HEK293 (cell line): ENCODE results near the gene LOXL4.
A peak's percentile ranks its signal among the peaks of the same experiment; 100 is the strongest.

Source experiments
- CTCF ChIA-PET: fragments of 350-600 bp; formaldehyde crosslinking; extraction: SDS; loops from one replicate; lab custom pipeline; 2021; ENCODE audit warnings: antibody characterized with exemption; lab: Yijun Ruan, JAX
- POLR2A ChIA-PET: fragments of 300-600 bp; formaldehyde crosslinking; extraction: SDS; loops from one replicate; lab custom pipeline; 2020; ENCODE audit warnings: antibody characterized with exemption, inconsistent platforms; lab: Yijun Ruan, JAX
- H3K27ac ChIP-seq: fragments of 200-500 bp; sonication (Bioruptor generic); 2 replicates; pipeline ENCODE4 v1.5.1; 2014; ENCODE audit warnings: low read depth, low read length, control low read depth, inconsistent platforms; ENCODE audit errors: extremely low read depth
- H3K36me3 ChIP-seq, 2 experiments: fragments of 200-500 bp in 1 of 2; sonication (Bioruptor generic) in 1 of 2; 1 replicate in 1 of 2; 2 replicates in 1 of 2; pipeline ENCODE4 v1.5.1; 2014 to 2017; ENCODE audit warnings: inconsistent platforms in 2 of 2, low read length in 2 of 2; ENCODE audit not compliant: control insufficient read depth in 2 of 2, insufficient read depth in 1 of 2
- H3K4me1 ChIP-seq: fragments of 200-500 bp; sonication (Bioruptor generic); 2 replicates; pipeline ENCODE4 v1.5.1; 2014; ENCODE audit warnings: mild to moderate bottlenecking, low read length, inconsistent platforms; ENCODE audit not compliant: control insufficient read depth, insufficient read depth
- H3K4me3 ChIP-seq: 2 replicates; pipeline ENCODE4 v1.5.1; 2011; ENCODE audit warnings: low read depth, mild to moderate bottlenecking, control low read depth, low read length, moderate library complexity
- H3K9me3 ChIP-seq: fragments of 200-500 bp; sonication (Bioruptor generic); 2 replicates; pipeline ENCODE4 v1.5.1; 2014; ENCODE audit warnings: low read depth, low read length, inconsistent platforms; ENCODE audit not compliant: control insufficient read depth, insufficient read depth
- GLIS1 ChIP-seq: fragments of 450-650 bp; formaldehyde crosslinking; IDR thresholded peaks from 2 replicates; pipeline ENCODE4 v1.5.1; 2016; ENCODE audit warnings: missing biosample characterization, missing genetic modification characterization
- GLIS2 ChIP-seq: fragments of 450-650 bp; formaldehyde crosslinking; IDR thresholded peaks from 2 replicates; pipeline ENCODE4 v1.5.1; 2016; ENCODE audit warnings: missing biosample characterization, missing genetic modification characterization
- PRDM4 ChIP-seq: fragments of 450-650 bp; formaldehyde crosslinking; IDR thresholded peaks from 2 replicates; pipeline ENCODE4 v1.5.1; 2017; ENCODE audit warnings: missing biosample characterization, missing genetic modification characterization
- ZBTB21 ChIP-seq: fragments of 450-650 bp; formaldehyde crosslinking; IDR thresholded peaks from 2 replicates; pipeline ENCODE4 v1.5.1; 2017; ENCODE audit warnings: missing biosample characterization, missing genetic modification characterization
- ZIC2 ChIP-seq: fragments of 450-650 bp; formaldehyde crosslinking; IDR thresholded peaks from 2 replicates; pipeline ENCODE4 v1.5.1; 2016; ENCODE audit warnings: missing biosample characterization, missing genetic modification characterization
- ZNF121 ChIP-seq: fragments of 450-650 bp; formaldehyde crosslinking; IDR thresholded peaks from 2 replicates; pipeline ENCODE4 v1.5.1; 2016; ENCODE audit warnings: missing biosample characterization, missing genetic modification characterization
- ZNF175 ChIP-seq: fragments of 450-650 bp; formaldehyde crosslinking; IDR thresholded peaks from 2 replicates; pipeline ENCODE4 v1.5.1; 2016; ENCODE audit warnings: missing biosample characterization, missing genetic modification characterization
- ZNF221 ChIP-seq: fragments of 450-650 bp; formaldehyde crosslinking; IDR thresholded peaks from 2 replicates; pipeline ENCODE4 v1.5.1; 2017; ENCODE audit warnings: missing biosample characterization, missing genetic modification characterization, borderline replicate concordance
- ZNF530 ChIP-seq: fragments of 450-650 bp; formaldehyde crosslinking; IDR thresholded peaks from 2 replicates; pipeline ENCODE4 v1.5.1; 2016; ENCODE audit warnings: low read depth, missing biosample characterization, missing genetic modification characterization
- ZNF600 ChIP-seq: fragments of 450-650 bp; formaldehyde crosslinking; IDR thresholded peaks from 2 replicates; pipeline ENCODE4 v1.5.1; 2016; ENCODE audit warnings: missing biosample characterization, missing genetic modification characterization
- ZNF621 ChIP-seq: fragments of 450-650 bp; formaldehyde crosslinking; IDR thresholded peaks from 2 replicates; pipeline ENCODE4 v1.5.1; 2017; ENCODE audit warnings: missing biosample characterization, missing genetic modification characterization
- ZSCAN23 ChIP-seq: fragments of 450-650 bp; formaldehyde crosslinking; IDR thresholded peaks from 2 replicates; pipeline ENCODE4 v1.5.1; 2016; ENCODE audit warnings: missing biosample characterization, missing genetic modification characterization
- TF ChIP-seq, protein P1 (sequence below): fragments of 450-650 bp; IDR thresholded peaks from 2 replicates; pipeline ENCODE4 v1.5.1; 2018; ENCODE audit warnings: missing biosample characterization, missing genetic modification characterization
- TF ChIP-seq, protein P2 (sequence below): fragments of 450-650 bp; formaldehyde crosslinking; IDR thresholded peaks from 2 replicates; pipeline ENCODE4 v1.5.1; 2017; ENCODE audit warnings: missing biosample characterization, missing genetic modification characterization
- TF ChIP-seq, protein P3 (sequence below): fragments of 450-650 bp; formaldehyde crosslinking; IDR thresholded peaks from 2 replicates; pipeline ENCODE4 v1.5.1; 2016; ENCODE audit warnings: missing biosample characterization, missing genetic modification characterization

Gene LOXL4

DNA sequence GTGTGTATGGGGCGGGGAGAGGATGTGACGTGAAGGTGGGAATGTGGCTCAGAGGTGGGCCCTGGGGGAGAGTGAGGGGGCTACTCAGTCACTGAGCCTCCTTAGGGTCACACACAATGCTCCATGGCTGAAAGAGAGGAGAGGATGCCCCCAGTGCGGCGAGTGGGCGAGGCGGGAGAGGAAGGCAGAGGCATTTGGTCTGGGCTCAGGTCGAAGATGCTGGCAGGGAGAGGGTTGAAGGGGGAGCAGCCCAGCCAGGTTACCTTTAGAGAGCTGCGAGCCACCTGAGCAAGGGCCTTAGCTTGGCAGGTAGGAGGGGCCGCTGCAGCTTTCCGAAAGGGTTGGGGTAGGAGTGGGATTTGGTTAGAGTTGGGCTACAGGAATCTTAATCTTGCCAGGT is 4.7 kb upstream of the LOXL4 start (continued):
- TF ChIP-seq, protein P1, sequence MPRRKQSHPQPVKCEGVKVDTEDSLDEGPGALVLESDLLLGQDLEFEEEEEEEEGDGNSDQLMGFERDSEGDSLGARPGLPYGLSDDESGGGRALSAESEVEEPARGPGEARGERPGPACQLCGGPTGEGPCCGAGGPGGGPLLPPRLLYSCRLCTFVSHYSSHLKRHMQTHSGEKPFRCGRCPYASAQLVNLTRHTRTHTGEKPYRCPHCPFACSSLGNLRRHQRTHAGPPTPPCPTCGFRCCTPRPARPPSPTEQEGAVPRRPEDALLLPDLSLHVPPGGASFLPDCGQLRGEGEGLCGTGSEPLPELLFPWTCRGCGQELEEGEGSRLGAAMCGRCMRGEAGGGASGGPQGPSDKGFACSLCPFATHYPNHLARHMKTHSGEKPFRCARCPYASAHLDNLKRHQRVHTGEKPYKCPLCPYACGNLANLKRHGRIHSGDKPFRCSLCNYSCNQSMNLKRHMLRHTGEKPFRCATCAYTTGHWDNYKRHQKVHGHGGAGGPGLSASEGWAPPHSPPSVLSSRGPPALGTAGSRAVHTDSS (tag by site-specific recombination): no peak
- TF ChIP-seq ZNF175 (no peak), ZSCAN23 (tag by site-specific recombination) (no peak), ZNF121 (tag by site-specific recombination) (no peak), ZNF621 (tag by site-specific recombination) (no peak)

- Histone ChIP-seq H3K4me1 (no peaks in the 10 kb centered on the region), H3K4me3 (no peak overlapping the region), H3K27ac (no peak overlapping the region), H3K36me3 (no peaks in the 10 kb centered on the region), H3K9me3 (no peaks in the 10 kb centered on the region)
- CTCF ChIA-PET: interaction anchor here (3.4 kb wide), 1 partner anchor 37 kb away, joined by 20 read pairs; no protein-coding TSS in a partner anchor
- POLR2A ChIA-PET: no interaction called here
- TF ChIP-seq ZIC2 (tag by site-specific recombination) (peak; percentile 80), GLIS1 (tag by site-specific recombination) (peak; percentile 68), ZBTB21 (tag by site-specific recombination) (no peak)
- TF ChIP-seq, protein P2, sequence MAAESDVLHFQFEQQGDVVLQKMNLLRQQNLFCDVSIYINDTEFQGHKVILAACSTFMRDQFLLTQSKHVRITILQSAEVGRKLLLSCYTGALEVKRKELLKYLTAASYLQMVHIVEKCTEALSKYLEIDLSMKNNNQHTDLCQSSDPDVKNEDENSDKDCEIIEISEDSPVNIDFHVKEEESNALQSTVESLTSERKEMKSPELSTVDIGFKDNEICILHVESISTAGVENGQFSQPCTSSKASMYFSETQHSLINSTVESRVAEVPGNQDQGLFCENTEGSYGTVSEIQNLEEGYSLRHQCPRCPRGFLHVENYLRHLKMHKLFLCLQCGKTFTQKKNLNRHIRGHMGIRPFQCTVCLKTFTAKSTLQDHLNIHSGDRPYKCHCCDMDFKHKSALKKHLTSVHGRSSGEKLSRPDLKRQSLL (tag by site-specific recombination): no peak
These were observed 4.3 kb upstream of the LOXL4 start for GRCh38 chr10:98272245-98272644.

DNA sequence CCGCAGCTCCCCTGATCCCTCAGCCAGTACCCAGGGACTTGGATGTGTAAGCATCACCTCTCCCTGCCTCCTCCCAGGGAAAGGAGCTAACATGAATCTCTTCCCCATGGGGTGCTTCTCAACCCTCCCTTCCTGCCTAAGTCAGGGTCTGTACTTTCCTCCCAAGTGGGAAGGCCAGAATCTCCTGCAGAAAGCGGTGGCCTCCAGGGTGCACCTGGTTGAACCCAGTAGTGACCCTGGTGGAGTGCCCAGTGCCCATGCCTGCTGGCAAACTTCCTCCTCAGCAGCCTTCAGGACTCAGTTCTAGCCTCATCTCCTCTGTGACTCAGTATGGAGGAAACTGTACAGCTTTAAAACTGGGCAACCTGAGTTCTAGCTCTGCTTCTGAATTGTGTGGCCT is 2.8 kb upstream of the LOXL4 start:
- Histone ChIP-seq H3K4me3 (no peak overlapping the region), H3K27ac (no peak overlapping the region), H3K36me3 (no peaks in the 10 kb centered on the region), H3K9me3 (no peaks in the 10 kb centered on the region), H3K4me1 (no peaks in the 10 kb centered on the region)
- ChIA-PET POLR2A (interaction anchor here (0.6 to 0.7 kb wide), 2 partner anchors 169 to 382 kb away, joined by 3 to 4 read pairs; no protein-coding TSS in a partner anchor), CTCF (interaction anchor here (0.6 to 3.4 kb wide), 4 partner anchors 8 to 101 kb away, joined by 3 to 20 read pairs (median 4); no protein-coding TSS in a partner anchor)
- no peak for TF ChIP-seq ZNF221
- TF ChIP-seq ZSCAN23 (tag by site-specific recombination): no peak
- no peak for TF ChIP-seq ZNF530

DNA sequence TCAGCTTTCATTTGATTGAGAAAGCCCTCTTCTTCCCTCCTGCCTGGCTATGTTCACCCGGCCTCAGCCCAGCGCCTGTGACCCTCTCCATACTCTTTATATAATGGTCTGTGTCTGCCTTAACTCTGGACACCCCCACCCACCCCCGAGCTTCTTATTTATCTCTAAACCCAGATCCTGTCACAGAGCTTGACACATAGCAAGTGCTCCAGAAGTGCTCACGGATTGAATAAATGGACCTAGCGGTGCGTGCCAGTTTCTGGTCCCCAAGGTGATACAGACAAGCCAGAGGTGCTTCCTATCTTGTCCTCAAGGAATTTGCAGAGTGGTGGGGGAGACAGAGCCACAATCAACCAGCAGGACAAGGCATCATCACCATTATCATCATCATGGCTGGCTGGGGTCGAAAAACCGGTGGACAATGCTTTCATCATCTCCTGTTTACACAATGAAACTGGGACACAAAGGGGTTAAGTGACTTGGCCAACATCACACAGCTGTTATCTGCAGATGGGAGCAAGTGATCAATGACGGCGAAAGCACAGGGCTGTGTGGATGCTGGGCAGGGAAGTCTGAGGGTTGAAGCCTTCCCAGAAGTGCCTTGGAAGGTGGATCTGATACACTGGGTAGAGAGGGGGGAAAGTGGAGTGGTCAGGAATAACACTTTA is 2.2 kb upstream of the LOXL4 start:
- CTCF ChIA-PET: interaction anchor here (0.7 to 3.4 kb wide), 2 partner anchors 39 to 100 kb away, joined by 4 to 20 read pairs; no protein-coding TSS in a partner anchor
- H3K36me3 ChIP-seq: no peaks in the 10 kb centered on the region
- H3K27ac ChIP-seq: no peak overlapping the region
- no peaks in the 10 kb centered on the region for H3K9me3 ChIP-seq
- peak; percentile 50; the same call in 1 of the 2 replicates for TF ChIP-seq ZNF600 (tag by site-specific recombination)
- TF ChIP-seq, protein P3, sequence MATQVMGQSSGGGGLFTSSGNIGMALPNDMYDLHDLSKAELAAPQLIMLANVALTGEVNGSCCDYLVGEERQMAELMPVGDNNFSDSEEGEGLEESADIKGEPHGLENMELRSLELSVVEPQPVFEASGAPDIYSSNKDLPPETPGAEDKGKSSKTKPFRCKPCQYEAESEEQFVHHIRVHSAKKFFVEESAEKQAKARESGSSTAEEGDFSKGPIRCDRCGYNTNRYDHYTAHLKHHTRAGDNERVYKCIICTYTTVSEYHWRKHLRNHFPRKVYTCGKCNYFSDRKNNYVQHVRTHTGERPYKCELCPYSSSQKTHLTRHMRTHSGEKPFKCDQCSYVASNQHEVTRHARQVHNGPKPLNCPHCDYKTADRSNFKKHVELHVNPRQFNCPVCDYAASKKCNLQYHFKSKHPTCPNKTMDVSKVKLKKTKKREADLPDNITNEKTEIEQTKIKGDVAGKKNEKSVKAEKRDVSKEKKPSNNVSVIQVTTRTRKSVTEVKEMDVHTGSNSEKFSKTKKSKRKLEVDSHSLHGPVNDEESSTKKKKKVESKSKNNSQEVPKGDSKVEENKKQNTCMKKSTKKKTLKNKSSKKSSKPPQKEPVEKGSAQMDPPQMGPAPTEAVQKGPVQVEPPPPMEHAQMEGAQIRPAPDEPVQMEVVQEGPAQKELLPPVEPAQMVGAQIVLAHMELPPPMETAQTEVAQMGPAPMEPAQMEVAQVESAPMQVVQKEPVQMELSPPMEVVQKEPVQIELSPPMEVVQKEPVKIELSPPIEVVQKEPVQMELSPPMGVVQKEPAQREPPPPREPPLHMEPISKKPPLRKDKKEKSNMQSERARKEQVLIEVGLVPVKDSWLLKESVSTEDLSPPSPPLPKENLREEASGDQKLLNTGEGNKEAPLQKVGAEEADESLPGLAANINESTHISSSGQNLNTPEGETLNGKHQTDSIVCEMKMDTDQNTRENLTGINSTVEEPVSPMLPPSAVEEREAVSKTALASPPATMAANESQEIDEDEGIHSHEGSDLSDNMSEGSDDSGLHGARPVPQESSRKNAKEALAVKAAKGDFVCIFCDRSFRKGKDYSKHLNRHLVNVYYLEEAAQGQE: no peak
- no peak for TF ChIP-seq GLIS2 (tag by site-specific recombination)
- no peak for TF ChIP-seq PRDM4 (tag by site-specific recombination)
- H3K4me3 ChIP-seq: no peak overlapping the region
- H3K4me1 ChIP-seq: no peaks in the 10 kb centered on the region
- POLR2A ChIA-PET: interaction anchor here (0.6 to 0.7 kb wide), 2 partner anchors 170 to 381 kb away, joined by 3 to 4 read pairs; no protein-coding TSS in a partner anchor
